ENCODE data around the gene ALDH3B1. TPM values are rescaled to one million over a fixed set of nuclear protein-coding genes. Genes with fewer than 3 reads are reported as not detected.
"Not testable (repeated sequence)": the region's sequence is repeated elsewhere in the genome, so short reads cannot be mapped to it uniquely, and the experiment has no call there.

ALDH3B1 gene, protein sequence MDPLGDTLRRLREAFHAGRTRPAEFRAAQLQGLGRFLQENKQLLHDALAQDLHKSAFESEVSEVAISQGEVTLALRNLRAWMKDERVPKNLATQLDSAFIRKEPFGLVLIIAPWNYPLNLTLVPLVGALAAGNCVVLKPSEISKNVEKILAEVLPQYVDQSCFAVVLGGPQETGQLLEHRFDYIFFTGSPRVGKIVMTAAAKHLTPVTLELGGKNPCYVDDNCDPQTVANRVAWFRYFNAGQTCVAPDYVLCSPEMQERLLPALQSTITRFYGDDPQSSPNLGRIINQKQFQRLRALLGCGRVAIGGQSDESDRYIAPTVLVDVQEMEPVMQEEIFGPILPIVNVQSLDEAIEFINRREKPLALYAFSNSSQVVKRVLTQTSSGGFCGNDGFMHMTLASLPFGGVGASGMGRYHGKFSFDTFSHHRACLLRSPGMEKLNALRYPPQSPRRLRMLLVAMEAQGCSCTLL
- total RNA-seq = not detected in 2 replicates

DNA sequence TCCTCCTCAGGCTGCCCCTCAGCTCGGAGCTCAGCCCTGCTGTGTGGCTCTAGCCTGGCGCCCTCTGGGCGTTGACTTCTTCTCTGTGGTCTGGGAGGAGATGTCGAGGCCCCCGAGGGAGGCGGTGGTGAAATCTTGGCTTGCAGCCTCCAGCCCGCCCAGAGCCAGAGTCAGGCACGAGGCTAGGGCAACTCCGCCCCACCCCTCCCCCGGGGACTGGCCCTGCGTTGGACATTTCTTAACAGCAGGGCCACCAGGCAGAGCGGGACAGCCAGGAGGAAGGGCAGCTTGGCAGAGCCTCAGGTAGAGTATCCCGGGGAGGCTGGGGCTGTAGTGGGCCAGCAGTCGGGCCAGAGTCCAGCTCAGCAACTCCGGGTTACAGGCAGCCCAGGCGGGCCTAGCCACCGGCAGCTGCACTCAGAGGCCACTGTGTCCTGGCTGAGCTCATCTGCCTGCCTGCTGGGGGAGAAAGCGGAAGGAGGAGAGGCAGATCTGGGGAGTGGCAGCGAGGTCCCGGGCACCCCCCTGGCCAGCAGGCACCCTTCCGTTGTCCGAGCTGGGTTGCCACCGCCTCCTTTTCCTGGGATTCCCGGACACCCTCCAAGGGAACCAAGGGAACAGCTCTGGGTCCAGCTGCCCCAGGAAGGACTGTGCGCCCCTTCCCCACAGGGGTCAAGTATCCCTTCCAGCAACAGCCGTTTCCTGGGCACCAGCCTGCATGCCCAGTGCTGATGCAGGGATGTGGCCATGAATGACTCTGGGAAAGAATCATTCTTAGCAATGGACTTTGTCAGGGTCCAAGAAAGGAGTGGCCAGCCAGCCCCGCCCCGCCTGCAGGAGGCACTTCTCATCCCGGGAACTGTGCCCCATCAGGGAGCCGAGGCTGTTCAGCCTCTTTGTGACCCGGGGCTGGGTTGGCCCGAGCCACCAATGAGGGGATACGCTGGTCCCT, at the start of gene ALDH3B1:
Gene ALDH3B1, plus strand, starts transcription at position 238 of the 952 bp plus-strand sequence. CDS start 4,971 bp downstream, outside the sequence.
- intact Hi-C loops (cut with micrococcal nuclease) = no loop called here

DNA sequence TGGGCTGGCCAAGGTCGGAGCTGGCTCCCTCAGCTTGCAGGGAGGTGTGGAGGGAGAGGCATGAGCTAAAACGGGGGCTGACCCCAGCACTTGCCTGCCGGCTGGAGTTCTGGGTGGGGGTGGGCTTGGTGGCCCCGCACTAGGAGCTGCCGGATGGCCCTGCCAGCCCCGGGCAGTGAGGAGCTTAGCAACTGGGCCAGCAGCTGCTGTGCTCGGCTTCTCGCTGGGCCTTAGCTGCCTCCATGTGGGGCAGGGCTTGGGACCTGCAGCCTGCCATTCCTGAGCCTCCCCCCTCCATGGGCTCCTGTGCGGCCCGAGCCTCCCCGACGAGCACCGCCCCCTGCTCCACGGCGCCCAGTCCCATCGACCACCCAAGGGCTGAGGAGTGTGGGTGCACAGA, 46.9 kb upstream of the ALDH3B1 start:
- intact Hi-C loops (cut with micrococcal nuclease) = not testable (repeated sequence)

DNA sequence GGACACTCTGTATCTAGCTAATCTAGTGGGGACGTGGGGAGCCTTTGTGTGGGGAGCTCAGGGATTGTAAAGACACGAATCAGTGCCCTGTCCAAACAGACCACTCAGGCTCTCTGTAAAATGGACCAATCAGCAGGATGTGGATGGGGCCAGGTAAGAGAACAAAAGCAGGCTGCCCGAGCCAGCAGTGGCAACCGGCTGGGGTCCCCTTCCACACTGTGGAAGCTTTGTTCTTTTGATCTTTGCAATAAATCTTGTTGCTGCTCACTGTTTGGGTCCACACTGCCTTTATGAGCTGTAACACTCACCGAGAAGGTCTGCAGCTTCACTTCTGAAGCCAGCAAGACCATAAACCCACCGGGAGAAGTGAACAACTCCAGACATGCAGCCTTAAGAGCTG, 46.2 kb upstream of the ALDH3B1 start:
- intact Hi-C loops (cut with micrococcal nuclease) = not testable (repeated sequence)

DNA sequence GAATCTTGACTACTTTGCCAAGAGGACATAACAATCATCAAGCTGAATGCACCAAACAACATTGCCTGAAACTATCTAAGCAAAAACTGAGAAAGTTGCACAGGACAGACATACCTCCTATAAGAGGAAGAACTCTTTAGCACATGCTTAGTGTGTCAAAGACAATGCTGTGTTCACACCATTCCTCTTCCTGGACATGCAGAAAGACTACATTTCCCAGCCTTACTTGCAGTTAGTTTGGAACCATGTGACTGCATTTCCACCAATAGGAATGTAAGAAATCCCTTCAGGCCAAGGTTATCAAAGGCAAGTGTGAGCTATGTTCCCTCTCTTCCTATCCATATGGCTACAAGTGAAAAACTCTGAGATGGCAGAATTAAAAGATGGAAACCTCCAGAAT, 45.4 kb upstream of the ALDH3B1 start:
- intact Hi-C loops (cut with micrococcal nuclease) = not testable (repeated sequence)

DNA sequence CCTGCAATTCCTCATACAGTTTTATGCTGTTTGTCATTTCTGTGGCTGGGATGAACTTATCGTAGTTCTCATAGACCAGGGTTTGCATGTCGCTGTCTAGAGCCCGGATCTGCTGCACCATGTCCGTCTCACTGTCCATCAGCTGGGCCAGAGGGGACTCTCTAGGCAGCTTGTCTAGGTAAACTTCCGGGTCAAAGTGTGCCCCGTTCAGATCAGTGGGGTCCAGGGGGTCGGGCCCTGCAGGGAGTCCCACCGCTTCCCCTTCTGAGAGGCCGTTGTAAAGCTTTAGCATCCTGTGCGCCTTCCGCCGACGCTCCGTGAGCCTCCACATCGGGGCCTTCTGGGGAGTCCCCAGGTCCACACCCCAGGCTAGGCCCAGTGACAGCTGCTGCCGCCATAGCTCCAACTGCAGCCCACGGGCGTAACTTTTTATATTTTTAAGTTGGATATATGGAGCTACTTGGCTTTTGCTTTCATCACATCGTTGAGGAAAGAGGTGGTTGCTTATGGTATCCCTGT, 44.2 kb upstream of the ALDH3B1 start:
- intact Hi-C loops (cut with micrococcal nuclease) = not testable (repeated sequence)

DNA sequence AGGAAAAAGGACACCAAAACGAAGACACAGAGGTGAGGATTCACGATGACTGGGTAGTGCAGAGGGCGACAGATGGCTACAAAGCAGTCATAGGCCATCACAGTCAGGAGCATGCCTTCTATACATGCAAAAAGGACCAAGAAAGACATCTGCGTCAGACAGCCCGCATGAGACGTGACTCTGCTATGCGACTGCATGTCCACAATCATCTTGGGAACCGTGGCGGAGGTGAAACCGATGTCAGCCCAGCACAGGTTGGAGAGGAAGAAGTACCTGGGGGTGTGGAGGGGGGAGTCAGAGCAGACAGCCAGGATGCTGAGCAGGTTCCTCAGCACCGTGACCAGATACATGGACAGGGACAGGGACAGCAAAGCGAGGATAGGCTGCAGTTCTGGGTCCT, 35.4 kb upstream of the ALDH3B1 start:
- intact Hi-C loops (cut with micrococcal nuclease) = not testable (repeated sequence)

DNA sequence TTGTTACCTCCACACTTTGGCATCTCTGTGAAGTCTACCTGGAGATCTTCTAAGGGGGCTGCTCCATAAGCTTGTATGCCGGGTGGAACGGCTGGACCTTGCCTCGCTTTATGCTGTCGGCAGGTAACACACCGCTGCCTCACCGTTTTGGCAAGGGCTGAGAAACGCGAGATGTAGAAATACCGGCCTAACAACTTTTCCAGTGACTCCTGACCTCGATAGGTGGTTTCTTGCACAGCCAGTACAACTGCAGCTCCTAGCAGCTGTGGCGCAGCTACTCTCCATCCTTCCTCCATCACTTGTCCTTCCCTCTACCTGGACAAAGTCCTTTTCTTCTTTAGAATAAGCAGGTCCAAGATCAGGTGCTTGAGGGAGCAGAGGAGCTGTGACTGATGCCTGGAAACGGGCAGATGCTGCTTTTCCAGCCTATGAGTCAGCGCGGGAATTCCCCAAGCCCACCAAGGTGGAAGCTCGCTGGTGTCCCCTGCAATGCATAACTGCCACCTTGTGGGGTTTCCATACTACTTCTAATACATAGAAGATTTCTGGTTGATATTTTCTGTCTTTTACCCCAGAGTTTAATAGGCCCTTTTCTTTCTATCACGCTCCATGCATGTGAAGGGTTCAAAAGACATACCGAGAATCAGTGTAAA, 31.2 kb upstream of the ALDH3B1 start:
- intact Hi-C loops (cut with micrococcal nuclease) = not testable (repeated sequence)

DNA sequence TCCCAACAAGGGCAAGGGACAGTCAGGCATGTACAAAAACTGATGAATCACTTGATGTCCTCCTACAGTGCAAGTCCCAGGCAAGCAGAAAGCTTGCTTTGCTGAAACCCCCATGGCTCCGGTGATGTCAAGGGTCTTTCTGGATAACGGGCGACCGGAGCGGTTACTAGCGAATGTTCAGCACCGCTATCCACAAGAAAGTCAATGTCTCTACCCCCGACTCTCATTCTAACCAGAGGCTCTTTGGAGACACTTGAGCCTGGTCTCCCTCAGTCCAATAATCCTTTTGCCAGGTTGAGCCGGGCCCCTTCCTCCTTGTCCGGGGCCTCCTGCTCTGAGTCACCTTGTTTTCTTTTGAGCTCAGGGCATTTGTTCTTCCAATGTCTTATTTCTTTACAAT, 28.9 kb upstream of the ALDH3B1 start:
- intact Hi-C loops (cut with micrococcal nuclease) = not testable (repeated sequence)

DNA sequence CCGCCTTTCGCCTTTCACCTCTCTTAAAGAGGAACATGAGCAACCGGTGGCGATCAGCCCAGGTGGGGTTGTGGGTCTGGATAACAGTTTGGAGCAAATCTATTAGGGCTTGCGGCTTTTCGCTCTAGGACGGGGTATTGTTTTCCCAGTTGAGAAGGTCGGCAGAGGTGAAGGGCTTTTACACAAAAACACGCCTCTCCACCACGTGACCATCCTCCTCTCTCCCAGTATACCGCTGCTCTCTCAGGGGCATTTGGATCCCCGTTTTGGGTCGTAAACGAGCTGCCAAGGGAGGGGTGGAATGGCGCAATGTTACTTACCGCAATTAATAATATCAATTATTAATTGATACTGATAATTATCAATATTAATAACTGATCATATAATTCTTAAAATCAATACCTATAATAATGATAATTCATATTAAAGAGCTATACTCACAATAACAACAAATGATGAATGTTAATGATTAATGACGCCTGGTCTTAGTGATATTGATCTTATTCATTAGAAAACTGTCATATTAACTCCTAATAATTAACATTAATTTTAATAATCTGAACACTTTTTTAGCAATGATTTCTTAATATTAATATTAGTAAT, 27.8 kb upstream of the ALDH3B1 start:
- intact Hi-C loops (cut with micrococcal nuclease) = not testable (repeated sequence)

DNA sequence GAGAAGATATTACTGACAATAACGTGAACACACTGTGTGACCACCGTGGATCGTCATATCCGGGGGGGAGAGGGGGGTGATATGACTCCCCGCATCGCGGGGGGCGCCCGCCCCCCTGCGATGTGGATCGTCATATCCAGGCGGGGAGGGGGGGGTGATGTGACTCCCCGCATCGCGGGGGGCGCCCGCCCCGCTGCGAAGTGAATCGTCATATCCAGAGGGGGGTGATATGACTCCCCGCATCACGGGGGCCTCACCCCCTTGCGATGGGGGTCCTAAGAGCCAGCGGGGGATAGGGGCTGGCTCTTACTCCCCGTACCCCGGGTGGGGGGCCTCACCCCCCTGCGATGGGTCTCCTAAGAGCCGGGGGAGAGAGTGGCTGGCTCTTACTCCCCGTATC, 26.2 kb upstream of the ALDH3B1 start:
- intact Hi-C loops (cut with micrococcal nuclease) = no loop called here

DNA sequence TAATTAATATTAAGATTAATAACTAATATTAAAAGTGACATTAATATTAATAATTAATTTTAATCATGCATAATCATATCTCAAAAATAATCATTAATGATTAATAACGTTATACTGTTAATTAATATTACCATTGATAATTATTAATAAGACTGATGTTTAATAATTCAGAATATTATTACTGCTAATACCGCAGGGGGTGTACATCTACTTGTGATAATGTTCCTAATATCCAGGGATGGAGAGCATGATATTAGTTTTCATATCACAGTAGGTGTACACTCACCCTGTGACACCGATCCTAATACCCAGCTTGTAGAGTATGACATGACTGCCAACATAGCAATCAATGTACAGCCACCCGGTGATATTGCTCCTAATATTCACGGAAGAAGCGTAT, 24.8 kb upstream of the ALDH3B1 start:
- intact Hi-C loops (cut with micrococcal nuclease) = not testable (repeated sequence)

DNA sequence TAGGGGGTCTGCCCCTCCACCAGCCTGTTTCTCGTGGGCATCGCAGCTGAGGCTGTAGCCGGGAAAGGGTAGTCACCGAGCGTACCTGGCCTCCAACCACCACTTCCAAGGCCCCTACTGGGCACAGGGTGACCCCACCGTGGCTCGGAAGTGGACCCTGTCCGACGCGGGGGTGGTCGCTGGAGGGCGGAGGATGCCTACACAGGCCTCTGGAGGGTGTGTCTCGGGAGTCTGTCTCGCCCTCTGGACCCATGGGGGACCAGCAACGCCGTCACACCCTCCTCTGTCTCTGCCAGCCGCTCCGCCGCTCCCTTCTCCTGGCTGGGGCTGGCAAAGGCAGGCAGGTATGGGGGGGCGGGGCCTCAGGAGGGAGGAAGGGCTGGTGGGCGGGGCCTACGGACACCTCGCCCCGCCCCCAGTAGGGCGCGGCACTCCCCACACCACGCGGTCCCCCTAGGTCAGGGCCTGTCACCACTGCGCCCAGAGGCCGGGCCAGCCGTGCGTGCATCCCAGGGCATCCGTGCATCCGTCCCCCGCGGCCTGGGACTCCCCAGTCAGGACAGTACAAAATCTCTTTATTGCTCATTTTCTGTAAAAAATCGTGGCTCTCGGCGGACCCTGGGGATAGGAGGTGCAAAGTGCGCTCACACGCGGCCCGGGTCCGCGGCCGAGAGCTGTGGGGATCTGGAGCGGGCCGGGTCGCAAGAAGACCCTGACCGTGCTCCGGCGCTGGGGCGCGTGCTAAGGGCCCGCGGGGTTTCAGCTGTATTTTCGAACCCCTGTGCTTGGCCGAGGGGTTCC, 19.4 kb upstream of the ALDH3B1 start:
- intact Hi-C loops (cut with micrococcal nuclease) = not testable (repeated sequence)

DNA sequence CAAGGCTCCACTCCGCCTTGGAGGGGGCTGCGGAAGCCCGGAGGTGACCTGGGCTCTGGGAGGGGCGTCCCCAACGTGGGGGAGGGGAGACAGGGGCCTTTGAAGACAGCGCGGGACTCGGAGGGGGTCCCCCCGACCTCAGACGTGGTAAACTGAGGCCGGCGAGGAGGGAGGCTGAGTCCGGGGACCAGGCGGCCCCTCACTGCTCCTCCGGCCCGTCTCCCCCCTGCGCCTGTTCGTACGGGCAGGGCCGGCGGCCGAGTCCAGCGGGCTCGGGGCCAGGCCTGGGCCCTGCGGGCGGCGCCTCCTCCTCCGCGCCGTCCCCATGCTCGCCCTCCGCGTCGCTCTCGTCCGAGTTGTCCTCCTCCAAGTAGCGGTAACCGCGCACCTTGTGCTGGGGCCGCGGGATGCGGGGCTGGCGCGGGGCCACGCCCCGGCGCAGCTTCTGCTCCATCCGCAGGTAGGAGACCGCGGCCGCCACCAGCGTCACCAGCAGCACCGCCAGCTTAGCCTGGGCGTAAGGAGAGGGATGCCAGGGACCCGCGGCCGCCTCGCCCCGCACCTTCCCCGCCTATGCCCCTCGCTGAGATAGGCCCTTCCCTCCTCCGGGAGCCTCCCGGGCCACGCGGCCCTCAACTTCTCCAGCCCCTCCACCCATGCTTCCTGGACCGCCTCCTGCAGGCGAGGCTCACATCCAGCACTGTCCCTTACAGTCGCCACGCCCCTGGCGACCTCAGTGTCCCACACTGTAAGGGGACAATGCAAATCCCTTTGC, 18.6 kb upstream of the ALDH3B1 start:
- intact Hi-C loops (cut with micrococcal nuclease) = loop anchor here (2.0 kb wide), 1 partner anchor 133 kb away; no protein-coding TSS in a partner anchor

DNA sequence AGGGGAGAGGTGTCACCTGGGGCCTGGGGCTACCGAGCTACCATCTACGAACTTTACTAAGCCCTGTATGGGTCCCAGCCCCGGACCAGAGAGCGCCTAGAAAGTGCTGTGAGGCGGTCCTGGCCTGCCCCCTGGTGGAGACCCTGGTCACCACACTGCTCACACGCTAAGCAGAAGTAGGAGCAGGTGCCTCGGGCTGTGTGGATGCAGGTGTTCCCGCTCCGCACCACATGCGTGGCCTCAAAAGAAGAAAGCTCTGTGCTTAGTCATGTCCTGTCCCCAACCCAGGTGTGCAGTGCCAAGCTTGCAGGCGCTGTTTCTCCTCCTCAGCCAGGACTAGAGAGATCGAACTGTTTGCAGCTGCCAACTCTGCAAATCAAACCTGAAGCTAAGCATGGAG, 16.3 kb upstream of the ALDH3B1 start:
- intact Hi-C loops (cut with micrococcal nuclease) = loop anchor here (2.0 kb wide), 1 partner anchor 135 kb away; no protein-coding TSS in a partner anchor

DNA sequence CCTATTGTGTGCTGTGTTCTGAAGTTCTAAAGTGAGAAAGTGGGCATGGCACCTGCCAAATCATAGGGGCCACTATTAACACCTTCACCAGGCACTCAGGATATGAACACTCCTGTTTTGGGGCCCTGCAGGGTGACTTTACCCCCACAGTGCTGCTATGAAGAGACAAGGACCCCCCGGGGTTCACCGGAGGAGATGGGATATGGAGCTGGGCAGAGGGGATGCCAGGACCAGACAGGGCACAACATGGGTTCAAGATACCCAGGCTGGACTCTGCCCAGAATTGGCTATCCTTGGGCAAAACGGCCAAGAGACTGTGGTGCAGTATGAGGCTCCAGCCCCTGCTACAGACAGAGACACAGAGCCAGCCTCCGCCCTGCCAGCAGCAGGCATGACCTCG, 15.7 kb upstream of the ALDH3B1 start:
- intact Hi-C loops (cut with micrococcal nuclease) = not testable (repeated sequence)

DNA sequence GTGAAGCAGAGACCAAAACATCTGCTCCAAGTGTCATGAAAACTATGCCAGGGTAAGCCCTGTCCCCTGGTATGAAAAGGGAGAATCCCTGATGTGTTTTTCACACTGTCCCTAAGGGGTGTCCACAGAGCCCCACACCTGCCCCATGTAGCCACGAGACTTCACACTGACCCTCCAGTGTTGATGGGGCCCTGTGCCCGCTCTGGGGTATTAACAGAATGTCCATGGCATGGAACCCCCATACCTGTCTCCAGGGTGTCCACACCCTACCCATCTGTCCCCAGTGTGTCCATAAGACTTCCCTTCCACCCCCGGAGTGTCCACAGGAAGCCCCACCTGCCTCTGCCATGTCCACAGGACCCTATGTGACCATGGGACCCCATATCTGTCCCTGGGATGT, 15.0 kb upstream of the ALDH3B1 start:
- intact Hi-C loops (cut with micrococcal nuclease) = not testable (repeated sequence)

DNA sequence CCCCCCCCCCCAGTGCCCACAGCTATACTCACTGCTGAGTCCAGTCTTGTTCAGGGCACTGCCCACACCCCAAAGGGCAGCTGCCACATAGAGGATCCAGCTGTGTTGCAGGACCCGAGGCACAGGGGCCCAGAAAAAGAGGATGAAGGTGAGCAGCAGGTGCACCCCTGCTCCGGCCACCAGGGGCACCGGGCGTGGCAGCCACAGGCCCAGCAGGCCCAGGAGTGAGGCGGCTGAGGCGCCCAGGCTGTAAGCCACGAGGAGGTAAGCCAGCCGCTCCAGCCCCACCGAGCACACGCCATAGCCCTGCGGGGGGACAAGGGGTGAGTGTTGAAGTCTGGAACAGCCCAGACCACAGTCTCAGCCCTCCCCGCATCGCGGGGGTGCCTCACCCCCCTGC, 14.5 kb upstream of the ALDH3B1 start:
- intact Hi-C loops (cut with micrococcal nuclease) = not testable (repeated sequence)

DNA sequence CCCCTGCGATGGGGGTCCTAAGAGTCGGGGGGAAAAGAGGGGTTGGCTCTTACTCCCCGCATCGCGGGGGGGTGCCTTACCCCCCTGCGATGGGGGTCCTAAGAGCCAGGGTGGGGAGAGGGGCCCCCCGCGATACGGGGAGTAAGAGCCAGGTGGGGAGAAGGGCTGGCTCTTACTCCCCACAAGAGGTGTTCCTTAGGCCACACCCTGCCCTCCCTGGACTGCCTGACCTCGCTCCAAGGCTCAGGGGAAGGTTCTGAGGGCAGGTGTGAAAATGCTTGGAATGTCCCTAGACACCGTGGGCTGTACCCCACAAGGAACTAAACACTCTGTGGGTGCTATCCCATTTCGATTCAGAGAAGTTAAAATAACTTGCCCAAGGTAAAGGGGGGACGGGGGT, 14.1 kb upstream of the ALDH3B1 start:
- intact Hi-C loops (cut with micrococcal nuclease) = loop anchor here (2.0 kb wide), 1 partner anchor 35 kb away; the partner anchor contains the start of gene NDUFS8

All from T-helper 1 cell treated with Interleukin-12 subunit alpha and Interleukin-12 subunit beta and Interleukin-4 antibody, amounts not matched to agents 30 ng/mL and 1 ng/mL, for 36 hours (primary cell).